K562 (cell line): Measurements from ENCODE around the gene ARHGAP10.

Experiments used
- CTCF ChIP-seq, 3 experiments: IDR thresholded peaks in 2 of 3; conservative IDR thresholded peaks in 1 of 3; 2 replicates each; pipeline ENCODE4 v1.5.1; 2011 to 2012; ENCODE audit warnings: low read length in 3 of 3, mild to moderate bottlenecking in 3 of 3, control low read depth in 2 of 3, improper control_type of control experiment in 1 of 3, inconsistent platforms in 1 of 3, low read depth in 1 of 3, mixed read lengths in 1 of 3, moderate library complexity in 1 of 3; ENCODE audit not compliant: insufficient read depth in 2 of 3
- ELF4 ChIP-seq: fragments of 450-650 bp; formaldehyde crosslinking; IDR thresholded peaks from 2 replicates; pipeline ENCODE4 v1.4.0; 2022; ENCODE audit warnings: missing genetic modification characterization
- FOXP1 ChIP-seq: sonication (generic); formaldehyde crosslinking; IDR thresholded peaks from 2 replicates; pipeline ENCODE4 v1.8.0; 2022; ENCODE audit warnings: mild to moderate bottlenecking, missing genetic modification reagents
- MLLT1 ChIP-seq, 2 experiments: fragments of 450-650 bp; IDR thresholded peaks; 2 replicates each; pipeline ENCODE4 v1.6.1; 2016
- NR2F6 ChIP-seq: fragments of 450-650 bp; formaldehyde crosslinking; IDR thresholded peaks from 2 replicates; pipeline ENCODE4 v1.4.0; 2020; ENCODE audit warnings: mild to moderate bottlenecking
- POLR2A ChIP-seq: fragments of 450-650 bp; conservative IDR thresholded peaks from 2 replicates; pipeline ENCODE4 v1.6.1; 2016
- ZBED1 ChIP-seq: IDR thresholded peaks from 2 replicates; pipeline ENCODE4 v1.6.1; 2014
- ZBTB34 ChIP-seq: fragments of 250-450 bp; sonication (Bioruptor Pico); IDR thresholded peaks from 2 replicates; pipeline ENCODE4 v1.8.0; 2021; ENCODE audit warnings: mild to moderate bottlenecking, moderate library complexity
- ZNF146 ChIP-seq: IDR thresholded peaks from one replicate; pipeline ENCODE4 v1.6.1; 2018; ENCODE audit warnings: missing compliant biosample characterization; ENCODE audit not compliant: unreplicated experiment

GRCh38 chr4:147799986-147800555 lies 68.2 kb downstream of the ARHGAP10 start:
- no peak for TF ChIP-seq POLR2A
- TF ChIP-seq CTCF (IDR thresholded peaks at IDR 0.05 in 2 of 3, conservative IDR thresholded peaks at IDR 0.05 in 1 of 3; ENCODE audit: insufficient read depth in 2 of 3, low read depth in 1 of 3, low read length in 3 of 3): no peak
- TF ChIP-seq NR2F6 (CRISPR knock-in tag): no peak
- TF ChIP-seq ELF4 (CRISPR knock-in tag): no peak
- TF ChIP-seq ZBED1: no peak
- no peak for TF ChIP-seq ZBTB34 (CRISPR knock-in tag)
- TF ChIP-seq ZNF146 (CRISPR knock-in tag): no peak
- no peak for TF ChIP-seq FOXP1 (CRISPR knock-in tag)
- TF ChIP-seq MLLT1 (IDR thresholded peaks at IDR 0.05): no peak
